Measurements from ENCODE around the gene TRIM6. TPM values are rescaled to one million over a fixed set of nuclear protein-coding genes. Genes with fewer than 3 reads are reported as not detected.
A peak's percentile ranks its signal among the peaks of the same experiment; 100 is the strongest.
"Not testable (repeated sequence)": the region's sequence is repeated elsewhere in the genome, so short reads cannot be mapped to it uniquely, and the experiment has no call there.

The TRIM6 gene
- total RNA-seq, 2 experiments from 2014 or later = 0.37 to 1.5 TPM

DNA sequence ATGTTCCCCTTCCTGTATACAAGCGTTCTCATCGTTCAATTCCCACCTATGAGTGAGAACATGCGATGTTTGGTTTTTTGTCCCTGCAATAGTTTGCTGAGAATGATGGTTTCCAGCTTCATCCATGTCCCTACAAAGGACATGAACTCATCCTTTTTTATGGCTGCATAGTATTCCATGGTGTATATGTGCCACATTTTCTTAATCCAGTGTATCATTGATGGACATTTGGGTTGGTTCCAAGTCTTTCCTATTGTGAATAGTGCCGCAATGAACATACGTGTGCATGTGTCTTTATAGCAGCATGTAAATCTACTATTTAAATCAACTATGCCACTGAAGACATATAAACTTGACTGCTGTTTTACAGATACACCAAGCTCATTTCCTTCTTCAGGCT, 12.0 kb upstream of the TRIM6 start:
- H3K27me3 Mint-ChIP-seq; H3K4me1 Mint-ChIP-seq; H3K9me3 Mint-ChIP-seq (ENCODE audit: low read depth); H3K36me3 Mint-ChIP-seq; CTCF ChIA-PET; H3K4me3 Mint-ChIP-seq; ATAC-seq; DNase-seq; H3K27ac Mint-ChIP-seq: not testable (repeated sequence)

DNA sequence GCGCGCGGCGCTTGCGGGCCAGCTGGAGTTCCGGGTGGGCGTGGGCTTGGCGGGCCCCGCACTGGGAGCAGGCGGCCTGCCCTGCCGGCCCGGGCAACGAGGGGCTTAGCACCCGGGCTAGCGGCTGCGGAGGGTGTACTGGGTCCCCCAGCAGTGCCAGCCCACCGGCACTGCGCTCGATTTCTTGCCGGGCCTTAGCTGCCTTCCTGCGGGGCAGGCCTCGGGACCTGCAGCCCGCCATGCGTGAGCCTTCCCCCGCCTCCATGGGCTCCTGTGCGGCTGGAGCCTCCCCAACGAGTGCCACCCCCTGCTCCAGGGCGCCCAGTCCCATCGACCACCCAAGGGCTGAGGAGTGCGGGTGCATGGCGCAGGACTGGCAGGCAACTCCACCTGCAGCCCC, 6.5 kb upstream of the TRIM6 start:
- H3K4me3 Mint-ChIP-seq; H3K27me3 Mint-ChIP-seq; DNase-seq; H3K4me1 Mint-ChIP-seq; ATAC-seq; H3K27ac Mint-ChIP-seq; CTCF ChIA-PET; H3K36me3 Mint-ChIP-seq; H3K9me3 Mint-ChIP-seq (ENCODE audit: low read depth): not testable (repeated sequence)

DNA sequence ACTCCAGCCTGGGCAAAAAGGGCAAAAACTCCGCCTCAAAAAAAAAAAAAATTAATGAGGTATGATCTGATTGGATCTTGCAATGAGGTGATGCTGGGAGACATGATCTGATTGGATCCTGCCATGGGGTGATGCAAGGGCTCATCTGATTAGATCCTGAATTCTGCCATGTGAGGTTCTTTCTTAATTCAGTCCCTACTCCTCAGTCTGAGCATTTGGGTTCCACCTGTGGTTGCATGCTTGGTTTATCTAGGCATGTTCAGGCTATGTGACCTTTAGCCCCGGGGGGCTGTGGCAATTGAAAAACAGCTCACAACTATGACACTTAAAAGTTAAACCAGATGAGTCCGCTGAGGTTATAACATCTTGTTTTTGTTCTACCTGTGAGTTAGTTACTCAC, 4.8 kb upstream of the TRIM6 start:
- H3K27me3 Mint-ChIP-seq = no peaks in the 10 kb centered on the region
- H3K4me1 Mint-ChIP-seq = peaks cover 3% of the 10 kb centered on the region
- CTCF ChIA-PET = no interaction called here
- H3K4me3 Mint-ChIP-seq = no peak overlapping the region
- no peaks in the 10 kb centered on the region for H3K36me3 Mint-ChIP-seq
- no peak for ATAC-seq
- H3K27ac Mint-ChIP-seq = no peak overlapping the region
- no peak for DNase-seq
- H3K9me3 Mint-ChIP-seq (ENCODE audit: low read depth) = no peaks in the 10 kb centered on the region

DNA sequence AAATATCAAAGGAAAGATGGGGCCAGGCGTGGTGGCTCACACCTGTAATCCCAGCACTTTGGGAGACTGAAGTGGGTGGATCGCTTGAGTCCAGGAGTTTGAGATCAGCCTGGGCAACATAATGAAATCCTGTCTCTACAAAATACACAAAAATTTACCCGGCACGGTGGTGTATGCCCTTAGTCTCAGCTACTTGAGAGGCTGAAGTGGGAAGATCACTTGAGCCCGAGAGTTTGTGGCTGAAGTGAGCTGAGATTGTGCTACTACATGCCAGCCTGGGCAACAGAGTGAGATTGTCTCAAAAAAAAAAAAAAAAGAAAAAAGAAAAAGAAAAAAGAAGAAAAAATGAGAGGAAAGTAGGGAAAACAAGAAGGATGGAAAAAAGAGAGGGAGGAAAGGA, 3.8 kb upstream of the TRIM6 start:
- CTCF ChIA-PET = no interaction called here
- DNase-seq (no peak), ATAC-seq (no peak)
- H3K27ac Mint-ChIP-seq = no peak overlapping the region
- no peaks in the 10 kb centered on the region for H3K9me3 Mint-ChIP-seq (ENCODE audit: low read depth)
- peaks cover 11% of the 10 kb centered on the region for H3K4me1 Mint-ChIP-seq
- peaks cover 2% of the 10 kb centered on the region for H3K27me3 Mint-ChIP-seq
- H3K36me3 Mint-ChIP-seq = no peaks in the 10 kb centered on the region
- no peak overlapping the region for H3K4me3 Mint-ChIP-seq

DNA sequence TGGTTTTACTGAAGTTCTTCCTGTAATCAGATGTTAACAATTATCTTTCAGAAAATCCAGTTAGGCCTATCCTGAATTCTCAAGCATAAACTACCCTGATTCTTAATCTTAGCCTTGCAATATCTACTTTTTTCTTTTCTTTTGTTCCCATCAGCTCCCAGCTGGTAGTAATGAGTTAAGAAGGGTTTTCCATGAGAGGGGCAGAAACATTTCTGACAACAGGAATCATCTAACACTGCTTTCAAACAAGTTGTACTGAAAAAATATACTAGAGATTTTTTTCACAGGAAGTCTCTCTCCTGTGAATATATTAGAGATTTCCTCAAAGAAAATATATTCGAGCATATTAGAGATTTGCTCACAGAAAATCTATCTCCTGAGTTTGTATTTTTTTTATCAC, 3.3 kb upstream of the TRIM6 start:
- peaks cover 12% of the 10 kb centered on the region for H3K4me1 Mint-ChIP-seq
- ATAC-seq (no peak), DNase-seq (no peak)
- H3K27ac Mint-ChIP-seq = no peak overlapping the region
- H3K4me3 Mint-ChIP-seq = no peak overlapping the region
- no peaks in the 10 kb centered on the region for H3K9me3 Mint-ChIP-seq (ENCODE audit: low read depth)
- H3K36me3 Mint-ChIP-seq = no peaks in the 10 kb centered on the region
- CTCF ChIA-PET = no interaction called here
- peaks cover 5% of the 10 kb centered on the region for H3K27me3 Mint-ChIP-seq

DNA sequence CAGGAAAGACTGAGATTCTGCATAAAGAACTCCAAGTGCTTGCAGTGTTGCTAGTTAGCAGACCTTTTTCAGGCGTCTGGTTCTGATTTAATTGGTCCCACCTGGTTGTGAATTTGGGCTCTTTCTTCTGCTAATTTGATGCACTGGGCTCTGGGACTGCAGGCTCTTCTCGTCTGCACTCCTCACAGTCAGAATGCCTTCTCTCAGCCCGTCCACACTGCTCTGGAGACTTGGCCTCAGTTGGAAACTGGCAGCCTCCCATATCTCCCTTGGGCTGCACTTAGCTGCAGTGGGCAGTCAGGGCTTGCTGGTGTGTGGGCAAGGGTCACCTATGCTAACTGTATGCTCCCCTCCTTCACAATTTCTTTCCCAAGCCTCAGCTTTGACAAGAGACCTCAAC, 1.5 kb downstream of the TRIM6 start:
- CTCF ChIA-PET = interaction anchor here (1.0 kb wide), 1 partner anchor 22 kb away, joined by 3 read pairs; no protein-coding TSS in a partner anchor
- H3K4me3 Mint-ChIP-seq = no peak overlapping the region
- no peak overlapping the region for H3K27ac Mint-ChIP-seq

DNA sequence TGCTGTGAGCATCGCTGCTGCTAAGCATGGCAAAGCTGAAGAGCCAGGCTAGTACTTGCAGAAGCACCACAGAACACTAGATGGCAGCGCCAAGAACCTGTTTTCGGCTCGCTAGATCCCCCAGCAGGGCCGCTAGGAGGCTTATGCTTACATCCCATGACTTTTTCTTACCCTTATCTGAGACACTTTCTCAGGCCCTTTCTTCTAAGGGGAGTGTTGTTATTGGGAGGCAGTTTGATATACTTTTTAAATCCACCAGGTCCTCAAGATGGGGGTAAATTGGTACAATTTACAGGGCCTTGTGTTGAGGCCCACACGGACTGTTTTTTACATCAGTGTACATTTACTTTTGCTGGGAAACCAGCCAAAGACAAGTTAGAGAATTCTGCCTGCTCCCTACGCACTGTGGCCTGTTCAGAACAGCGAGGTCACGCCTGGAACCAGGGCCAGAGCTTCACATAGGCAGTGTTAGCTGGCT, 4.0 kb downstream of the TRIM6 start:
- peak; percentile 76 for DNase-seq
- Mint-ChIP-seq H3K4me3 (no peak overlapping the region), H3K36me3 (no peaks in the 10 kb centered on the region), H3K27me3 (peaks cover 5% of the 10 kb centered on the region), H3K27ac (no peak overlapping the region), H3K4me1 (peaks cover 10% of the 10 kb centered on the region), H3K9me3 (ENCODE audit: low read depth) (no peaks in the 10 kb centered on the region)
- CTCF ChIA-PET = interaction anchor here (0.6 to 2.1 kb wide), 12 partner anchors 14 to 753 kb away, joined by 3 to 10 read pairs (median 4); partner anchors contain the start of genes TRIM22, TRIM34 and TRIM5
- peak; percentile 92 for ATAC-seq

More for the DNA sequence above, 1.5 kb downstream of the TRIM6 start:
- H3K27me3 Mint-ChIP-seq = peaks cover 5% of the 10 kb centered on the region
- no peaks in the 10 kb centered on the region for H3K36me3 Mint-ChIP-seq
- no peak for ATAC-seq
- H3K9me3 Mint-ChIP-seq (ENCODE audit: low read depth) = no peaks in the 10 kb centered on the region
- H3K4me1 Mint-ChIP-seq = peaks cover 12% of the 10 kb centered on the region
- no peak for DNase-seq

DNA sequence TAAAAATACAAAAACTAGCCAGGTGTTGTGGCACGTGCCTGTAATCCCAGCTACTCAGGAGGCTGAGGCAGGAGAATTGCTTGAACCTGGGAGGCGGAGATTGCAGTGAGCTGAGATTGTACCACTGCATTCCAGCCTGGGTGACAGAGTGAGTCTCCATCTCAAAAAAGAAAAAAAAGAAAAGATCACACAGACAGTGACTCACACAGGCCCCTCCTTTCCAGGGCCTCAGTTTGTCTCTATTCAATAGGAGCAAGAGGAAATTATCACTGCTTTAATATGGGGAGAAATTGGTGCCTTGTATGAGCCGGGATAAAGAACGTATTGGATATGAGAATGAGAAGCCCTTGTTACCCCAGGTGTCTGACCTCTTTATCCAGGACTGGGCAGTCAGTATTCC, 6.4 kb downstream of the TRIM6 start:
- not testable (repeated sequence) for H3K4me3 Mint-ChIP-seq; H3K36me3 Mint-ChIP-seq; ATAC-seq; H3K27ac Mint-ChIP-seq; H3K27me3 Mint-ChIP-seq; DNase-seq; H3K4me1 Mint-ChIP-seq; H3K9me3 Mint-ChIP-seq (ENCODE audit: low read depth)
- CTCF ChIA-PET = interaction anchor here (1.1 kb wide), 1 partner anchor 207 kb away, joined by 4 read pairs; no protein-coding TSS in a partner anchor

DNA sequence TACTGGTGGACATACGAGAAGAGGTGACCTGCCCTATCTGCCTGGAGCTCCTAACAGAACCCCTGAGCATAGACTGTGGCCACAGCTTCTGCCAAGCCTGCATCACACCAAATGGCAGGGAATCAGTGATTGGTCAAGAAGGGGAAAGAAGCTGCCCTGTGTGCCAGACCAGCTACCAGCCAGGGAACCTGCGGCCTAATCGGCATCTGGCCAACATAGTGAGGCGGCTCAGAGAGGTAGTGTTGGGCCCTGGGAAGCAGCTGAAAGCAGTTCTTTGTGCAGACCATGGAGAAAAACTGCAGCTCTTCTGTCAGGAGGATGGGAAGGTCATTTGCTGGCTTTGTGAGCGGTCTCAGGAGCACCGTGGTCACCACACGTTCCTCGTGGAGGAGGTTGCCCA, 6.9 kb downstream of the TRIM6 start:
- no peak for ATAC-seq
- Mint-ChIP-seq H3K27me3 (no peaks in the 10 kb centered on the region), H3K4me3 (no peak overlapping the region), H3K4me1 (no peaks in the 10 kb centered on the region), H3K27ac (no peak overlapping the region), H3K36me3 (no peaks in the 10 kb centered on the region), H3K9me3 (ENCODE audit: low read depth) (no peaks in the 10 kb centered on the region)
- no peak for DNase-seq
- CTCF ChIA-PET = no interaction called here

DNA sequence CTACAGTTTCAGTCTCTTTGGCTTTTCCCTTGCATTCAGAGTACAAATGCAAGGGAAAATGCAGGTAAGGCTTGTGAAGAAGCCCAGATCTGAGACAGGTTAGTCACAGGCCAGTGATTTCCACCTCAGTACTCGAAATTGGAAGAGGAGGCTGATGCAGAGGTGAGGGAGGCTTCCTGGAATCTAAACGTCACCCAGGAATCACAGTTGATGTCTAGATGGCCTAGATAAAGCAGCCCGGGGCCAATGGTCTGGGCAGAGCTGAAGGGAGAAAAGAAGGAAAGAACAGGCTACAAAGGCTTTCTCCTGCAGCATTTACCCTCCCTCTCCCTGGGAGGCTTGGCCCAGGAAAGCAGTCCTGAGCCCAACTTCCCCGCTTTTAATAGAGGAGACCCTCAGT, 8.5 kb downstream of the TRIM6 start:
- Mint-ChIP-seq H3K27me3 (no peaks in the 10 kb centered on the region), H3K9me3 (ENCODE audit: low read depth) (no peaks in the 10 kb centered on the region), H3K36me3 (no peaks in the 10 kb centered on the region), H3K4me3 (no peak overlapping the region), H3K4me1 (no peaks in the 10 kb centered on the region), H3K27ac (no peak overlapping the region)
- DNase-seq (no peak), ATAC-seq (no peak)
- CTCF ChIA-PET = no interaction called here

DNA sequence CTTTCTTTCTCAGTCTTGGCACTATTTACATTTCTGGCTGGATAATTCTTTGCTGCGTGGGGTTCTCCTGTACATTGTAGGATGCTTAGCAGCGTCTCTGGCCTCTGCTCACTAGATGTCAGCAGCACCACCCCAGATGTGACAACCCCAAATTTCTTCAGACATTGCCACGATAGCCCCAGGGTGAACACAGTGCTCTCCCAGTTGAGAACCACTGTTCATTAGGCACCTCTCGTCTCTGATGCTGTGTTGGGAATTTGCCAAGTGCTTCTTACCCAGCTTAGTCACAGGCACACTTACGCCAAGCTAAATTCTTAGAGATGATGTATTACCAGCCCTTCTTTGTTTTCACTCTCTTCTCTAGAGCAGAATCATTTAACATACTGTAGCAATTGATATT, 9.4 kb downstream of the TRIM6 start:
- CTCF ChIA-PET = no interaction called here
- Mint-ChIP-seq H3K27ac (no peak overlapping the region), H3K4me1 (peaks cover 6% of the 10 kb centered on the region), H3K9me3 (ENCODE audit: low read depth) (no peaks in the 10 kb centered on the region), H3K27me3 (no peaks in the 10 kb centered on the region), H3K36me3 (no peaks in the 10 kb centered on the region), H3K4me3 (no peak overlapping the region)
- no peak for ATAC-seq
- DNase-seq = no peak

DNA sequence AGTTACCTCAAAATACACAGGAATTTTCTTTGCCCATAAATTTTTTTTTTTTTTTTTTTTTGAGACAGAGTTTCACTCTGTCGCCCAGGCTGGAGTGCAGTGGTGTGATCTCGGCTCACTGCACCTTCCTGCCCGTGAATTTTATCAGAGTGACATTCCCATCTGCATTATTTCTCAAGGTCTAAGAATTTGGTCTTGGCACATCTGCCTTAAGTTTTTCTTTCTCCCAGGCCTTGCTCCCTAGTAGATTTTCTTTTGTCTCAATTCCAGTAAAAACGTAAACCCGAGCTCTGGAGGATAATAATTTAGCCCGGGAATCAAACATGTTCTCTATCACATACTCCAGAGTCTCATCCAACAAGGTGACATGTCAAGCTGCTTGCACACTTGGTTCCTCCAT, 12.4 kb downstream of the TRIM6 start:
- DNase-seq (no peak), ATAC-seq (no peak)
- Mint-ChIP-seq H3K9me3 (ENCODE audit: low read depth) (no peaks in the 10 kb centered on the region), H3K27ac (no peak overlapping the region), H3K36me3 (no peaks in the 10 kb centered on the region), H3K27me3 (no peaks in the 10 kb centered on the region), H3K4me3 (no peak overlapping the region), H3K4me1 (peaks cover 8% of the 10 kb centered on the region)
- CTCF ChIA-PET = no interaction called here

DNA sequence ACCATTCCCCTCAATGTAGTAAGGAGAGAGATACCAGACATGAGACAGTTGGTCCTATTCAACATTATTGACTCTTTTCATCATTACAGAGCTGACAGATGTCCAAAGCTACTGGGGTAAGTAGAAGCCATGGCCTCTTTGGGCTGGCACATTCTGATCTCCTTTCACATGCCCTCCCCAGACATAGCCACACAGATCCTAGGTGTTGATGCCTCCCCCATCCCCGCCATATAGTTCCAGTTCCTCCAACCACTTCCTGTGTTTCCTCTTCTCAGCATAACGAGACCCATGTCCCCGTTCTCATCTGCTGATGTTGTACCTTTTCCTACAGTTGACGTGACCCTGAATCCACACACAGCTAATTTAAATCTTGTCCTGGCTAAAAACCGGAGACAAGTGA, 14.0 kb downstream of the TRIM6 start:
- no peak overlapping the region for H3K4me3 Mint-ChIP-seq
- no peak for ATAC-seq
- H3K27ac Mint-ChIP-seq = no peak overlapping the region
- DNase-seq = no peak
- CTCF ChIA-PET = no interaction called here
- H3K9me3 Mint-ChIP-seq (ENCODE audit: low read depth) = no peaks in the 10 kb centered on the region
- no peaks in the 10 kb centered on the region for H3K27me3 Mint-ChIP-seq
- no peaks in the 10 kb centered on the region for H3K36me3 Mint-ChIP-seq
- H3K4me1 Mint-ChIP-seq = peaks cover 8% of the 10 kb centered on the region

DNA sequence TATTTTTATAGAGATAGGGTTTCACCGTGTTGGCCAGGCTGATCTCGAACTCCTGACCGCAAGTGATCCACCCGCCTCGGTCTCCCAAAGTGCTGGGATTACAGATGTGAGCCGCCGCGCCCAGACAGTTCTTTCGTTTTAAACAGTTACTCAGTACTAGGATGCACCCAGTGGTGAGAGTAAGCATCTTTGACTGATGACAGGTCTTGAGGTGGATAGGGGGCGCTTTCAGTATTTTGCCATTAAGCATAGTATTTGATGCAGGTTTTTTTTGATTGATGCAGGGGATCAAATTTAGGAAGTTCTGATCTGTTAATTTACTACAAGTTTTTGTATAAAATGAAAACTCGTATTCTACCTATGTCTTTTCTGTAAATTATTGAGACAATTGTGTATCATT, 15.2 kb downstream of the TRIM6 start:
- H3K27ac Mint-ChIP-seq = no peak overlapping the region
- CTCF ChIA-PET = no interaction called here
- H3K9me3 Mint-ChIP-seq (ENCODE audit: low read depth) = no peaks in the 10 kb centered on the region
- no peaks in the 10 kb centered on the region for H3K36me3 Mint-ChIP-seq
- peaks cover 8% of the 10 kb centered on the region for H3K4me1 Mint-ChIP-seq
- no peaks in the 10 kb centered on the region for H3K27me3 Mint-ChIP-seq
- DNase-seq = no peak
- no peak for ATAC-seq
- no peak overlapping the region for H3K4me3 Mint-ChIP-seq

DNA sequence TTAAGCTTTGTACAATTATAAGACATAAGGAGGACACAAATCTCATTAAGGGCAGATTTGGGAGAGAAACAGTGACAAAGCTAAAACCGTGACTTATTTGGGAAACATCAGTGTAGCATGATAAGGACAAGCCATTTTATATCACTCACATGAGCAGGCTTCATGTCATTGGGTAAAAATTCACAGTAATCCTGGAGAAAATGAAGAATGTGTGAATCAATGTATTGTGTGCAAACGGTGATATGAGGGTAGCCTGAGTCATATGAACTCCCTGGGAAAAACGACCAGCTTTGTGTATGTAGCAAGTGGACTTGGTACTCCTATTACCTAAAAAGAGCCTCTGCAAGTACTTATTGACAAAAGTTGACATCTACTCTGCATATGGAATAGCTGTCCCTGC, 22.4 kb downstream of the TRIM6 start:
- H3K9me3 Mint-ChIP-seq (ENCODE audit: low read depth) = no peaks in the 10 kb centered on the region
- ATAC-seq (no peak), DNase-seq (no peak)
- H3K27me3 Mint-ChIP-seq = no peaks in the 10 kb centered on the region
- peaks cover 16% of the 10 kb centered on the region for H3K36me3 Mint-ChIP-seq
- peaks cover 7% of the 10 kb centered on the region for H3K4me1 Mint-ChIP-seq
- H3K27ac Mint-ChIP-seq = no peak overlapping the region
- H3K4me3 Mint-ChIP-seq = no peak overlapping the region
- CTCF ChIA-PET = interaction anchor here (1.2 to 1.5 kb wide), 2 partner anchors 13 to 66 kb away, joined by 3 to 4 read pairs; partner anchors contain the start of gene TRIM5

Measured in activated CD8-positive, alpha-beta memory T cell treated with anti-CD3 and anti-CD28 coated beads, Interleukin-2, amount 10 ng/mL, durations not matched to agents 7 days and 5 days (primary cell).